Measurements from ENCODE around the gene EXOSC2. TPM values are rescaled to one million over a fixed set of nuclear protein-coding genes. Genes with fewer than 3 reads are reported as not detected.

EXOSC2 gene
- total RNA-seq, 1 donor from 2014 or later, result 18.4 TPM

GRCh38 chr9:130659699-130660248 lies 33.8 kb upstream of the EXOSC2 start:
- Histone ChIP-seq H3K36me3 (no peaks in the 10 kb centered on the region), H3K4me1 (peaks cover 45% of the 10 kb centered on the region), H3K27me3 (ENCODE audit: low read depth) (peaks cover 89% of the 10 kb centered on the region), H3K4me3 (peak overlapping the region; percentile 40), H3K9me3 (no peaks in the 10 kb centered on the region), H3K27ac (no peak overlapping the region)
- intact Hi-C loops (cut with DNase I), result no loop called here
- no peak for DNase-seq
- ATAC-seq, result no peak
- no peak for TF ChIP-seq CTCF (IDR thresholded peaks at IDR 0.05)

GRCh38 chr9:130660326-130660682 lies 33.3 kb upstream of the EXOSC2 start:
- ATAC-seq (no peak), DNase-seq (no peak)
- TF ChIP-seq CTCF (IDR thresholded peaks at IDR 0.05), result no peak
- peak overlapping the region; percentile 40 for H3K4me3 ChIP-seq
- peaks cover 49% of the 10 kb centered on the region for H3K4me1 ChIP-seq
- H3K36me3 ChIP-seq, result no peaks in the 10 kb centered on the region
- intact Hi-C loops (cut with DNase I), result no loop called here
- no peaks in the 10 kb centered on the region for H3K9me3 ChIP-seq
- peaks cover 94% of the 10 kb centered on the region for H3K27me3 ChIP-seq (ENCODE audit: low read depth)
- no peak overlapping the region for H3K27ac ChIP-seq

GRCh38 chr9:130660683-130661450 lies 32.7 kb upstream of the EXOSC2 start:
- Histone ChIP-seq H3K4me3 (peak overlapping the region; percentile 40), H3K36me3 (no peaks in the 10 kb centered on the region), H3K27ac (no peak overlapping the region), H3K27me3 (ENCODE audit: low read depth) (peaks cover 100% of the 10 kb centered on the region), H3K4me1 (peaks cover 55% of the 10 kb centered on the region), H3K9me3 (no peaks in the 10 kb centered on the region)
- intact Hi-C loops (cut with DNase I), result no loop called here
- ATAC-seq (peak; percentile 4 to 25), DNase-seq (no peak)
- TF ChIP-seq CTCF (IDR thresholded peaks at IDR 0.05), result no peak

- Histone ChIP-seq H3K27ac (no peak overlapping the region), H3K4me3 (peak overlapping the region; percentile 40), H3K9me3 (no peaks in the 10 kb centered on the region), H3K36me3 (no peaks in the 10 kb centered on the region), H3K4me1 (peaks cover 62% of the 10 kb centered on the region), H3K27me3 (ENCODE audit: low read depth) (peaks cover 100% of the 10 kb centered on the region)
- ATAC-seq (no peak), DNase-seq (no peak)
- intact Hi-C loops (cut with DNase I), result no loop called here
- no peak for TF ChIP-seq CTCF (IDR thresholded peaks at IDR 0.05)
Measured at GRCh38 chr9:130661451-130662098, 32.0 kb upstream of the EXOSC2 start.

- no peak overlapping the region for H3K4me3 ChIP-seq
- peaks cover 100% of the 10 kb centered on the region for H3K27me3 ChIP-seq (ENCODE audit: low read depth)
Measured at GRCh38 chr9:130662099-130662969, 31.2 kb upstream of the EXOSC2 start.

More at GRCh38 chr9:130662099-130662969, 31.2 kb upstream of the EXOSC2 start:
- H3K36me3 ChIP-seq, result no peaks in the 10 kb centered on the region
- TF ChIP-seq CTCF (IDR thresholded peaks at IDR 0.05), result no peak
- H3K4me1 ChIP-seq, result peaks cover 63% of the 10 kb centered on the region
- ATAC-seq, result no peak
- DNase-seq, result no peak
- no peaks in the 10 kb centered on the region for H3K9me3 ChIP-seq
- intact Hi-C loops (cut with DNase I), result no loop called here
- H3K27ac ChIP-seq, result no peak overlapping the region

All from lower lobe of right lung (tissue), 2 donors.